K562 (cell line): Measurements from ENCODE around the gene RCOR2. TPM values are rescaled to one million over a fixed set of nuclear protein-coding genes. Genes with fewer than 3 reads are reported as not detected.

Experiments used
- ATAC-seq: fragments of 200-7000 bp; cut with Tn5 transposase; 3 replicates; pipeline ENCODE4 v1.9.1; 2020; ENCODE audit warnings: moderate library complexity
- BruUV-seq: library from RNA; stranded (reverse); fragments of 400-500 nt; replicated peaks from 2 replicates; lab custom pipeline; 2021; lab: Mats Ljungman, UMichigan
- CTCF ChIA-PET: fragments of 300-600 bp; formaldehyde crosslinking; extraction: SDS; loops from one replicate; lab custom pipeline; 2021; ENCODE audit warnings: low intra/inter-chr PET ratio; lab: Yijun Ruan, JAX
- POLR2A ChIA-PET: fragments of 300-600, 350-650 bp; sonication (Branson Sonifier 250); formaldehyde crosslinking; extraction: SDS; loops from one replicate; lab custom pipeline; 2021; ENCODE audit warnings: antibody characterized with exemption, inconsistent platforms; lab: Yijun Ruan, JAX
- DNase-seq, 4 experiments: peaks; one replicate each; pipeline versions ENCODE4 v3.0.0 to v3.0.0-alpha.2; 2011 to 2018; ENCODE audit warnings: low spot score in 3 of 4, mixed read lengths in 3 of 4; ENCODE audit errors: extremely low read depth in 1 of 4
- FAIRE-seq: peaks from 2 replicates; lab custom pipeline; 2011; peaks lifted over from hg19 to GRCh38; lab: Jason Lieb, UNC
- H2AFZ ChIP-seq: 2 replicates; pipeline ENCODE4 v1.6.0; 2011; ENCODE audit warnings: low read depth, low read length, control low read depth, inconsistent platforms
- H3K27ac ChIP-seq: fragments of 200-600 bp; 3 replicates; pipeline ENCODE4 v1.8.0; 2011; ENCODE audit warnings: low read depth, mild to moderate bottlenecking, control low read depth, inconsistent platforms, low read length, moderate library complexity, mixed read lengths; ENCODE audit errors: extremely low read depth
- H3K27me3 ChIP-seq, 2 experiments: fragments of 300-600 bp in 1 of 2; 2 replicates in 1 of 2; 3 replicates in 1 of 2; pipeline versions ENCODE4 v1.6.0 to v1.8.0; 2011; ENCODE audit warnings: inconsistent platforms in 2 of 2, low read length in 2 of 2, mild to moderate bottlenecking in 1 of 2, mixed read lengths in 1 of 2, moderate library complexity in 1 of 2; ENCODE audit not compliant: control insufficient read depth in 2 of 2, insufficient read depth in 2 of 2
- H3K36me3 ChIP-seq: fragments of 300-600 bp; 3 replicates; pipeline ENCODE4 v1.8.0; 2011; ENCODE audit warnings: mild to moderate bottlenecking, low read length, inconsistent platforms; ENCODE audit not compliant: control insufficient read depth, insufficient read depth
- H3K4me1 ChIP-seq, 2 experiments: fragments of 200-600 bp in 1 of 2; replicated peaks in 1 of 2; 2 replicates in 1 of 2; 3 replicates in 1 of 2; pipeline versions ENCODE4 v1.5.1 to v1.8.0; 2011; ENCODE audit warnings: inconsistent platforms in 2 of 2, low read length in 2 of 2, mild to moderate bottlenecking in 1 of 2, mixed read lengths in 1 of 2, moderate library complexity in 1 of 2; ENCODE audit not compliant: control insufficient read depth in 2 of 2, insufficient read depth in 2 of 2
- H3K4me2 ChIP-seq: 2 replicates; pipeline ENCODE4 v1.6.1; 2011; ENCODE audit warnings: low read length, control low read depth, inconsistent platforms, mixed read lengths; ENCODE audit not compliant: insufficient read depth
- H3K4me3 ChIP-seq: fragments of 200-600 bp; sonication (generic), shearing (Covaris generic); 2 replicates; pipeline ENCODE4 v1.5.1; 2016; ENCODE audit warnings: control low read depth, inconsistent platforms
- H3K79me2 ChIP-seq: fragments of 200-600 bp; 3 replicates; pipeline ENCODE4 v1.8.0; 2011; ENCODE audit warnings: low read length, inconsistent platforms; ENCODE audit not compliant: control insufficient read depth, insufficient read depth
- H3K9ac ChIP-seq, 2 experiments: 2 replicates each; pipeline versions ENCODE4 v1.6.0 to v1.6.1; 2011; ENCODE audit warnings: low read depth in 2 of 2, low read length in 2 of 2, control low read depth in 1 of 2, inconsistent platforms in 1 of 2, mild to moderate bottlenecking in 1 of 2, mixed read lengths in 1 of 2; ENCODE audit not compliant: insufficient read depth in 1 of 2
- H3K9me1 ChIP-seq: one replicate; pipeline ENCODE4 v1.6.0; 2011; ENCODE audit warnings: inconsistent platforms, mild to moderate bottlenecking, low read length, moderate library complexity; ENCODE audit not compliant: control insufficient read depth, insufficient read depth
- H3K9me3 ChIP-seq: replicated peaks from 2 replicates; pipeline ENCODE4 v1.5.1; 2011; ENCODE audit warnings: low read depth, low read length, inconsistent platforms; ENCODE audit not compliant: control insufficient read depth, insufficient read depth
- H4K20me1 ChIP-seq: replicated peaks from 2 replicates; pipeline ENCODE4 v1.6.1; 2011; ENCODE audit warnings: low read length, inconsistent platforms, mixed read lengths; ENCODE audit not compliant: control insufficient read depth, insufficient read depth
- BHLHE40 ChIP-seq: IDR thresholded peaks from 2 replicates; pipeline ENCODE4 v1.6.1; 2011; ENCODE audit warnings: low read length, improper control_type of control experiment
- COPS2 ChIP-seq: fragments of 450-650 bp; conservative IDR thresholded peaks from 2 replicates; pipeline ENCODE4 v1.6.1; 2016; ENCODE audit warnings: mild to moderate bottlenecking, moderate library complexity
- ETV5 ChIP-seq: sonication (generic); formaldehyde crosslinking; IDR thresholded peaks from 2 replicates; pipeline ENCODE4 v1.4.0; 2020; ENCODE audit warnings: low read depth, mild to moderate bottlenecking, missing genetic modification reagents
- FOXK1 ChIP-seq: sonication (generic); formaldehyde crosslinking; IDR thresholded peaks from 2 replicates; pipeline ENCODE4 v1.8.0; 2022; ENCODE audit warnings: missing genetic modification reagents, mild to moderate bottlenecking, borderline replicate concordance
- KLF13 ChIP-seq: fragments of 450-650 bp; IDR thresholded peaks from 2 replicates; pipeline ENCODE4 v1.6.1; 2016; ENCODE audit warnings: missing genetic modification characterization, low read depth, mild to moderate bottlenecking, missing compliant biosample characterization, moderate library complexity, borderline replicate concordance
- MNT ChIP-seq, 2 experiments: fragments of 450-650 bp; conservative IDR thresholded peaks; 2 replicates each; pipeline ENCODE4 v1.6.1; 2017; ENCODE audit warnings: mild to moderate bottlenecking in 2 of 2, moderate library complexity in 2 of 2
- NCOA1 ChIP-seq: fragments of 450-650 bp; IDR thresholded peaks from 2 replicates; pipeline ENCODE4 v1.6.1; 2016; ENCODE audit warnings: low read depth
- NFIC ChIP-seq: fragments of 450-650 bp; IDR thresholded peaks from 2 replicates; pipeline ENCODE4 v1.6.1; 2017; ENCODE audit warnings: mild to moderate bottlenecking, inconsistent platforms
- TFAM ChIP-seq: fragments of 250-450 bp; sonication (Bioruptor Pico); conservative IDR thresholded peaks from 2 replicates; pipeline ENCODE4 v1.5.0; 2021; ENCODE audit warnings: mild to moderate bottlenecking, moderate library complexity
- ZBED1 ChIP-seq: IDR thresholded peaks from 2 replicates; pipeline ENCODE4 v1.6.1; 2014
- ZNF134 ChIP-seq: fragments of 250-450 bp; sonication (Bioruptor Pico); conservative IDR thresholded peaks from 2 replicates; pipeline ENCODE4 v1.4.0; 2020
- WGBS: fragments of 100-300 bp; shearing (Covaris generic); methylation state at CpG from one replicate; pipeline ENCODE4 v1.1.6; 2016; ENCODE audit warnings: low coverage, mixed read lengths; ENCODE audit not compliant: insufficient coverage; ENCODE audit errors: missing lambda C conversion rate; 5-methylcytosine and 5-hydroxymethylcytosine counted together
- in situ Hi-C: fragments of 300-500 bp; cut with MboI; formaldehyde crosslinking; loops from 4 replicates; pipeline ENCODE4 v1.15.0; 2018; ENCODE audit warnings: inconsistent platforms, mixed read lengths
- intact Hi-C: fragments of 100-400 bp; cut with micrococcal nuclease; formaldehyde crosslinking; loops from 2 replicates; pipeline ENCODE4 v1.14.2; 2022
- polyA plus RNA-seq, 8 experiments: library from polyadenylated mRNA; depleted of rRNA in 4 of 8; stranded (reverse) in 5 of 8; unstranded in 3 of 8; fragments of >200 nt; fragmentation: Nextera tagmentation in 2 of 8; fragmentation: Illumina TruSeq in 1 of 8; extraction: Ambion mirVana in 2 of 8; extraction: Trizol in 1 of 8; gene quantifications; 2 replicates each; pipeline versions ENCODE4 v1.2.1 to v1.2.3, GENCODE V29; 2011 to 2014; ENCODE audit warnings: inconsistent platforms in 1 of 8, missing spikeins in 1 of 8
- total RNA-seq, 7 experiments: library from RNA; depleted of rRNA in 6 of 7; stranded (reverse); fragments of >200 nt in 6 of 7; fragmentation: Illumina TruSeq in 2 of 7; extraction: Trizol in 2 of 7; gene quantifications; 2 replicates each; pipeline versions ENCODE4 v1.2.1 to v1.2.3, GENCODE V29; 2011 to 2021; ENCODE audit warnings: low replicate concordance in 1 of 7

RCOR2 gene
- total and polyA plus RNA-seq, 9 of the 15 experiments (the other 6 are each of a cell fraction or from before 2014, with no cell fraction given) = 0.04 to 6.5 (median 2.5) TPM; not detected in 1

GRCh38 chr11:63896071-63896470 is 20.9 kb downstream of the RCOR2 start:
- no peak for ATAC-seq
- DNase-seq = peak in 1 of 4 experiments; percentile 40
- H3K27ac ChIP-seq = no peak overlapping the region
- H3K27me3 ChIP-seq = no peaks in the 10 kb centered on the region
- H3K79me2 ChIP-seq = peaks cover 32% of the 10 kb centered on the region
- no peak overlapping the region for H3K4me3 ChIP-seq
- no peak overlapping the region for H3K9ac ChIP-seq
- peak; percentile 80 for TF ChIP-seq NFIC
- TF ChIP-seq TFAM (CRISPR knock-in tag) = no peak
- TF ChIP-seq FOXK1 = no peak
- TF ChIP-seq NCOA1 = no peak
- no peak for TF ChIP-seq COPS2
- TF ChIP-seq MNT (conservative IDR thresholded peaks at IDR 0.05) = peak in 1 of 2 experiments; percentile 51; a peak in 1 of 4 replicates
- no peak for TF ChIP-seq ZNF134 (CRISPR knock-in tag)
- no peak for TF ChIP-seq ETV5 (CRISPR knock-in tag)
- TF ChIP-seq BHLHE40 = peak; percentile 46; the same call in 1 of the 2 replicates
- no peak for TF ChIP-seq ZBED1
- TF ChIP-seq KLF13 = no peak
- no peak for FAIRE-seq
- H3K4me1 ChIP-seq = peaks cover 3% of the 10 kb centered on the region in 2 experiments; a peak in 2 of 5 replicates
- POLR2A ChIA-PET = no interaction called here
- no peak overlapping the region for H3K4me2 ChIP-seq
- in situ Hi-C loops = no loop called here
- no TSS peak for BruUV-seq
- no peaks in the 10 kb centered on the region for H3K9me3 ChIP-seq
- peaks cover 12% of the 10 kb centered on the region for H4K20me1 ChIP-seq
- H3K36me3 ChIP-seq = peaks cover 80% of the 10 kb centered on the region
- 54% methylated on average over 4 of the region's 4 CpGs for WGBS
- peaks cover 9% of the 10 kb centered on the region for H3K9me1 ChIP-seq
- intact Hi-C loops = no loop called here
- CTCF ChIA-PET = no interaction called here
- H2AFZ ChIP-seq = no peak overlapping the region
